Ascending aorta (tissue), 2 donors: ENCODE data around the gene PI3. TPM values are rescaled to one million over a fixed set of nuclear protein-coding genes. Genes with fewer than 3 reads are reported as not detected.

Experiments used
- DNase-seq, 2 donors: peaks; one replicate each; pipeline ENCODE4 v3.0.0-alpha.2; 2019; ENCODE audit warnings: low spot score in 2 of 2
- H3K27ac ChIP-seq, 2 donors: fragments of 200-600 bp; sonication (generic); one replicate each; pipeline ENCODE4 v1.5.1; 2016 to 2017; ENCODE audit warnings: mild to moderate bottlenecking in 1 of 2
- H3K27me3 ChIP-seq: fragments of 200-600 bp; sonication (generic); one replicate; pipeline ENCODE4 v1.5.1; 2017
- H3K36me3 ChIP-seq, 2 donors: fragments of 200-600 bp; sonication (generic); one replicate each; pipeline ENCODE4 v1.5.1; 2016
- H3K4me1 ChIP-seq, 2 donors: fragments of 200-600 bp; sonication (generic); one replicate each; pipeline ENCODE4 v1.5.1; 2016 to 2017; ENCODE audit warnings: mild to moderate bottlenecking in 1 of 2
- H3K4me3 ChIP-seq, 2 donors: fragments of 200-600 bp; sonication (generic); one replicate each; pipeline ENCODE4 v1.5.1; 2016 to 2017; ENCODE audit warnings: mild to moderate bottlenecking in 1 of 2
- H3K9me3 ChIP-seq, 2 donors: fragments of 200-600 bp; sonication (generic); one replicate each; pipeline ENCODE4 v1.5.1; 2016
- intact Hi-C: fragments of 100-400 bp; cut with DNase I; formaldehyde crosslinking; loops from one replicate; pipeline ENCODE4 v1.15.1; 2023
- total RNA-seq: library from RNA; depleted of rRNA; stranded (reverse); fragments of >200 nt; gene quantifications from one replicate; pipeline ENCODE4 v1.1.0, GENCODE V29; 2016
- TF ChIP-seq, protein P1 (sequence below), 3 experiments: fragments of 200-600 bp in 2 of 3; fragments of 450-650 bp in 1 of 3; sonication (generic) in 2 of 3; IDR thresholded peaks; one replicate each; pipeline ENCODE4 v1.5.1; 2016 to 2019; ENCODE audit warnings: antibody characterized with exemption in 3 of 3, mild to moderate bottlenecking in 1 of 3, moderate library complexity in 1 of 3

PI3 gene
- total RNA-seq, 1 donor from 2014 or later, result not detected

DNA sequence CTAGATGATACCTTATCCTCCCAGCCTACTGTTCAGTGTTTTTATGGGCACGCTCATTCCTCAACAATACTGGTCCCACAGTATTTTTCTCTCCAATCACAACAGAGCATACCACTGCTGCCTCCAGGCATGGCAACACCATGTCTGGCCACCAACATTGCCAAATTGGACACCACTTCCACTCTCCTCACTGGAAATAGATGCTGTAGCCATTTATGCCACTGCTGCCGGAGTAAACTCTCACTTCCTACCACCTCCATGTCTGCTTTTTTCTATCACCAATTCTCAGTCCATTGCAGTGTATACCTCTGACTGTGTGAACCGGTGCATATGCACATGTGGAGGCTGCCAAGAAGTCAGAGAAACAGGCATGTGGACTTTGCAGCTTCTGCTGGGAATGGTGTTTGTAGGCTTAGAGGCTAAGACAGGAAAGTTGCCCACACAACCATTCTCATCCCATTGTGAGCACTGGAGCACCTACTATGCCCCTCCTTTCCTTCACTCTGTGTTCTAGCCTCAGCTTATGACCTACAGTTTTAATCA is 14.4 kb downstream of the PI3 start:
- intact Hi-C loops, result no loop called here
- no peak for DNase-seq
- Histone ChIP-seq H3K4me1 (no peaks in the 10 kb centered on the region), H3K27me3 (no peaks in the 10 kb centered on the region), H3K4me3 (no peak overlapping the region), H3K27ac (no peak overlapping the region), H3K36me3 (no peaks in the 10 kb centered on the region), H3K9me3 (no peaks in the 10 kb centered on the region)
- TF ChIP-seq, protein P1, sequence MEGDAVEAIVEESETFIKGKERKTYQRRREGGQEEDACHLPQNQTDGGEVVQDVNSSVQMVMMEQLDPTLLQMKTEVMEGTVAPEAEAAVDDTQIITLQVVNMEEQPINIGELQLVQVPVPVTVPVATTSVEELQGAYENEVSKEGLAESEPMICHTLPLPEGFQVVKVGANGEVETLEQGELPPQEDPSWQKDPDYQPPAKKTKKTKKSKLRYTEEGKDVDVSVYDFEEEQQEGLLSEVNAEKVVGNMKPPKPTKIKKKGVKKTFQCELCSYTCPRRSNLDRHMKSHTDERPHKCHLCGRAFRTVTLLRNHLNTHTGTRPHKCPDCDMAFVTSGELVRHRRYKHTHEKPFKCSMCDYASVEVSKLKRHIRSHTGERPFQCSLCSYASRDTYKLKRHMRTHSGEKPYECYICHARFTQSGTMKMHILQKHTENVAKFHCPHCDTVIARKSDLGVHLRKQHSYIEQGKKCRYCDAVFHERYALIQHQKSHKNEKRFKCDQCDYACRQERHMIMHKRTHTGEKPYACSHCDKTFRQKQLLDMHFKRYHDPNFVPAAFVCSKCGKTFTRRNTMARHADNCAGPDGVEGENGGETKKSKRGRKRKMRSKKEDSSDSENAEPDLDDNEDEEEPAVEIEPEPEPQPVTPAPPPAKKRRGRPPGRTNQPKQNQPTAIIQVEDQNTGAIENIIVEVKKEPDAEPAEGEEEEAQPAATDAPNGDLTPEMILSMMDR (IDR thresholded peaks at IDR 0.05), result no peak

DNA sequence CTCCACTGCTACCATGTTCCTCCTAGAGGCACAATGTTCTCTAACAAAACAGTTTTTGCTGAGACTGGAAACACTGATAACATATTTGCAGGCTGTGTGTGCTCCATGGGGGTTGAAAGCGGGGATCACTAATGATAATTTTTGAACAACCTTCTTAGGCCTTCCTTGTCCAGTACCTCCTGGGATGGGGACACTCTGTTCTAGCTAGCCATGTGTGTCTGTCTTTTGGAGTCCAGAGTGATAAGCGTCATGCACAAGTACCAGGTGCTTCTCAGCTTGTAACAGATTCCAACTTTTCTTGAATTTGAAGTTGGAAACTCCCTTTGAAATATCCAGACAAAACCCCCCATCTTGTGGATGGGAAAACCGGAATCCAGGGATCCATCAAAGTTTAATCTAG is 15.2 kb downstream of the PI3 start:
- TF ChIP-seq, protein P1 (IDR thresholded peaks at IDR 0.05), result no peak
- no peak overlapping the region for H3K4me3 ChIP-seq
- no peaks in the 10 kb centered on the region for H3K9me3 ChIP-seq
- no peak overlapping the region for H3K27ac ChIP-seq
- no peak for DNase-seq
- intact Hi-C loops, result no loop called here
- no peaks in the 10 kb centered on the region for H3K27me3 ChIP-seq
- H3K4me1 ChIP-seq, result no peaks in the 10 kb centered on the region
- no peaks in the 10 kb centered on the region for H3K36me3 ChIP-seq

DNA sequence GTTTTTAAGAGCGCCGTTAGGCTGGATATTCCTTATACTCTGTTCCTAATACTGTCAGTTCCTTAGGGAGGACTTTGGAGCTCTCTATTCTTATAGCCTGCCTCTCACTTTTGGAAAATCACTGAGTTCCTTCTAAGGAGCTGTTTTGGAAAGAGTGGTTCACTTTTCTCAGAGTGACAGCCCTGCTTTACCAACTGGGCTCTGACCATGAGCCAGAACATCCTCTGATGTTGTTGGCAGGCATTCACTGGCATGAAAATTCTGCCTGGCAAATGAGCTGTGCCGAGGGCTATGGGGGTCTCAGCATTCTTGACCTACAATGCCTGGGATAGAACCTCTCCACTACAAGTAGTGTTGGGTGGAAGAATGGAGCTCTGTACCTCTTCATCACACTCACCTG is 17.2 kb downstream of the PI3 start:
- Histone ChIP-seq H3K27ac (no peak overlapping the region), H3K27me3 (no peaks in the 10 kb centered on the region), H3K4me1 (no peaks in the 10 kb centered on the region), H3K9me3 (no peaks in the 10 kb centered on the region), H3K36me3 (no peaks in the 10 kb centered on the region), H3K4me3 (no peak overlapping the region)
- no peak for DNase-seq
- TF ChIP-seq, protein P1 (IDR thresholded peaks at IDR 0.05), result no peak
- intact Hi-C loops, result no loop called here

DNA sequence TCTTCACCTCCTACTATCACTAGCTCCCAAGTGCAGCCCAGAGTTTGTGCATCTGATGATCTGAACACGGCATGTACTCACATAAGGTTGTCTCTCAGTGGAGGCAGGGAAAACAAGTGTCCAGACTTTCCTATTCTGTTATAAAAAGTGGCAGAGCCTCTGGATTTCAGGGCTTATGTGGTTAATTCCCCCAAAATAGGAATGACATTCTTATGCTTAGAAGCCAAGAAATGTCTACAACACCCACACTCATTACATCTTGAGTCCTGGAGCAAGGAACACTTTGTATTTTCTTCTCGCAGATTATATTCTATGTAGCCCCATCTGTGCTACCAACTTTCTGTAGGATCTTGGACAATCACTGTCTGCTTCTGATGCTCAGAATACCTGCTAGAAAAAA is 18.6 kb downstream of the PI3 start:
- intact Hi-C loops, result no loop called here
- Histone ChIP-seq H3K4me3 (no peak overlapping the region), H3K4me1 (no peaks in the 10 kb centered on the region), H3K36me3 (no peaks in the 10 kb centered on the region), H3K27me3 (no peaks in the 10 kb centered on the region), H3K9me3 (no peaks in the 10 kb centered on the region), H3K27ac (no peak overlapping the region)
- TF ChIP-seq, protein P1 (IDR thresholded peaks at IDR 0.05), result no peak
- no peak for DNase-seq

DNA sequence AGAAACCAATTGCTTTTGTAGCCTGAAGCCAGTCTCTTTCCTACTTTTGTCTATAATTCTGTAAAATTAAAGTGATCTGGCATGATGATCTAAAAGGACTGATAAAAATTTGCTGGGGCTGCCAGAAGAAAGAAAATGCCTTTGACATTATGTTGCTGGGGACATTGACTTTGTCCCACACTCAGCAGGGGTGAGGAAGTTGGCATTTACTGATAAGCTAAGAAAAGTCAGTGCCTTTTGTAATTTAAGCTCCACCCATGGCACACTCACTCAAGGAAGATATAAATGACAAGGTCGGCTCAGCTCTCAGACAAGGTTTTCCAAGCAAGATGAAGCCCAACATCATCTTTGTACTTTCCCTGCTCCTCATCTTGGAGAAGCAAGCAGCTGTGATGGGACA is 32.0 kb downstream of the PI3 start, which contains the start of gene SEMG1:
SEMG1 (plus strand) TSS at position 309 of the 400 bp plus-strand sequence; CDS start at position 330, 21 bp downstream.
- no peak within 1 kb of the TSS for H3K27ac ChIP-seq
- no peaks in the 10 kb centered on the region for H3K4me1 ChIP-seq
- no peaks in the 10 kb centered on the region for H3K9me3 ChIP-seq
- H3K36me3 ChIP-seq, result no peaks in the 10 kb centered on the region
- H3K27me3 ChIP-seq, result no peaks in the 10 kb centered on the region
- TF ChIP-seq, protein P1 (IDR thresholded peaks at IDR 0.05), result no peak
- intact Hi-C loops, result no loop called here
- no peak for DNase-seq
- H3K4me3 ChIP-seq, result no peak within 1 kb of the TSS

DNA sequence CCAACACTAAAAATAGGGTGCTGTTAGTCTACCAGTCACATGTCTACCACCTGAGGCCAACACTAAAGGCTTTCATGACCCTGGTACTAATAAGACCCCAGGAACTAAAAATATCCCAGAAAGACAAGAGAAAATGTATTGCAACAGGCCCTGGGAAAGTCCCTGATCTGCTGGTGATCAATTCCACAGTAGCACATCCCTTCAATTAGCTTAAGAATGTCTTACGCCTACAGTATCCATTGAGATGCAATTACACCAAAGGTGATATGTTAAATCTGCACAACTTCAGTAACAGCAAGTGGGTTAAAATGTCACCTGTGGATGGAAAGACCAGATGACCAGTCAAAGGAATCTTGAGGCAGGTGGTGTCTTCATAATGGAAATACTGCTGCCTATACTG is 35.2 kb downstream of the PI3 start:
- no peaks in the 10 kb centered on the region for H3K9me3 ChIP-seq
- H3K36me3 ChIP-seq, result no peaks in the 10 kb centered on the region
- no peak for DNase-seq
- H3K27me3 ChIP-seq, result no peaks in the 10 kb centered on the region
- intact Hi-C loops, result no loop called here
- no peak overlapping the region for H3K4me3 ChIP-seq
- H3K27ac ChIP-seq, result no peak overlapping the region
- TF ChIP-seq, protein P1 (IDR thresholded peaks at IDR 0.05), result no peak
- no peaks in the 10 kb centered on the region for H3K4me1 ChIP-seq
